IPS-18c (cell line): ENCODE data around the gene NR2C2AP.
A peak's percentile ranks its signal among the peaks of the same experiment; 100 is the strongest.
"Not testable (repeated sequence)": the region's sequence is repeated elsewhere in the genome, so short reads cannot be mapped to it uniquely, and the experiment has no call there.

Experiments used
- H3K4me3 ChIP-seq: 2 replicates; pipeline ENCODE4 v1.7.0; 2013; ENCODE audit warnings: low read depth, mild to moderate bottlenecking, low read length, moderate library complexity; ENCODE audit not compliant: insufficient read depth
- H3K9me3 ChIP-seq: one replicate; pipeline ENCODE4 v1.6.1; 2013; ENCODE audit warnings: mild to moderate bottlenecking, low read length, moderate library complexity; ENCODE audit not compliant: control insufficient read depth, insufficient read depth

The NR2C2AP gene

DNA sequence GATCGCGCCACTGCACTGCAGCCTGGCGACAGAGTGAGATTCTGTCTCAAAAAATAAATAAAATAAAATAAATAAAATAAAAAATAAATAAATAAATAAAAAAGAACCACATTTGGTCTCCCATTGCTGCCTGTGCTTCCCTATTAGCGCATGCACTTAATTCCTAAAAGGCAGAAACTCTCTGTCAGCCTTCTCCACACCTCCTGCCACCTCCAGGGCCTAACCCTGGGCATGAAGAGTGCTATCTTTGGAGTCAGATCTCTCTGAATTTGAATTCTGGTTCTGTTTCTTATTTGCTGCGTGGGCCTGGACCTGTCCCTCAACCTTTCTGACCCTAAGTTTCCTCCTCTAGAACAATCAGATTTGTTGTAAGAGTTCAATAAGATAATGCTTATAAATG, 19.8 kb upstream of the NR2C2AP start:
- no peaks in the 10 kb centered on the region for H3K9me3 ChIP-seq
- no peak overlapping the region for H3K4me3 ChIP-seq

DNA sequence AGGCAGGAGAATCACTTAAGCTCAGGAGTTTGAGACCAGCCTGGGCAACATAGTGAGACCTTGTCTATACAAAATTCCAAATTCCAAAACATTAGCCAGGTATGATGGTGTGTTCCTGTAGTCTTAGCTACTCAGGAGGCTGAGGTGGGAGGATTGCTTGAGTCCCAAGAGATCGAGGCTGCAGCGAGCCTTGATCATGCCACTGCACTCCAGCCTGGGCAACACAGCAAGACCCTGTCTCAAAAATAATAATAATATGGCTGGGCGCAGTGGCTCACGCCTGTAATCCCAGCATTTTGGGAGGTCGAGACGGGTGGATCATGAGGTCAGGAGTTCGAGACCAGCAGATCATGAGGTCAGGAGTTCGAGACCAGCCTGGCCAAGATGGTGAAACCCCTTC, 17.8 kb upstream of the NR2C2AP start:
- H3K4me3 ChIP-seq, H3K9me3 ChIP-seq: not testable (repeated sequence)

DNA sequence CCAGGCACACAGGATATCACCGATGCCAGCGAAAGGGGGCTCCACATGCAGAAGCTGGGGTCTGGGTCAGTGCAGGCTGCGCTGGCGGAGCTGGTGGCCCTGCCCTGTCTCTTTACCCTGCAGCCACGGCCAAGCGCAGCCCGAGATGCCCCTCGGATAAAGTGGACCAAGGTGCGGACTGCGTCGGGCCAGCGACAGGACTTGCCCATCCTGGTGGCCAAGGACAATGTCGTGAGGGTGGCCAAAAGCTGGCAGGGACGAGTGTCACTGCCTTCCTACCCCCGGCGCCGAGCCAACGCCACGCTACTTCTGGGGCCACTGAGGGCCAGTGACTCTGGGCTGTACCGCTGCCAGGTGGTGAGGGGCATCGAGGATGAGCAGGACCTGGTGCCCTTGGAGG, 15.7 kb upstream of the NR2C2AP start:
- no peak overlapping the region for H3K4me3 ChIP-seq
- H3K9me3 ChIP-seq: no peaks in the 10 kb centered on the region

DNA sequence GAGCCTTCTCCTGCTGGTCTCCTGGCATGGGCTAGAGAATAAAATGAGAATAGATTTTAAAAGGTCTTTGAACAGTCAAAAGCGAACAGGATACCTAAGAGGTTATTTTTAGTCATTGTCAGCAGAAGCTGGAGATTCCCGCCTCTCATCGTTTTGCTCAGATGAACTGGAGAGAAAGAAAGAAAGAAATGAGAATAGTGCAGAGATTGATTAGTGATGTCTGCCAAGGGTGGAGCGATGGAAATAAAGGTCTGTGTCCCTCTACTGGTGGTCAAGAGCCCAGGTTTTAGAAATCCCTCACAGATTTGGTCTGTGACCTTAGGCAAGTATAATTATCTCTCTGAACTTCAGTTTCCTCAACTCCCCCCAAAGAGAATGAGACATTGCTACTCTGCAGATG, 13.9 kb upstream of the NR2C2AP start:
- H3K9me3 ChIP-seq: peaks cover 3% of the 10 kb centered on the region
- H3K4me3 ChIP-seq: no peak overlapping the region

DNA sequence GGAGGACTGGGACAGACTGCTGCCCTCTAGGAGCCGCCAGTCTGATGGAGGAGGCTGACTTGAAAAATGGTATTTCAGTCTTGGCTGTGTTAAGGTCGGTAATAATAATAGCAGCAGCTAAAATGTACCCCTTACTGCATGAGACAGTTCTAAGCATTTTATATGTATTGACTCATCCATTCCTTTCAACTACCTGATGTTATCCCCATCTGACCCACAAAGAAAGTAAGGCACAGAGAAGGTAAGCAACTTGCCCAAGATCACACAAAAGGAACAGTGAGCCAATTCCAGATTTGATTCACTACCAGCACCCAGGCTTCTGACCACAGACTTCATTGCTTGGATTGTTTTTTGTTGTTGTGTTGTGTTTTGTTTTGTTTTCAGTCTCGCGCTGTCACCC, 12.6 kb upstream of the NR2C2AP start:
- H3K4me3 ChIP-seq: no peak overlapping the region
- H3K9me3 ChIP-seq: peaks cover 3% of the 10 kb centered on the region

DNA sequence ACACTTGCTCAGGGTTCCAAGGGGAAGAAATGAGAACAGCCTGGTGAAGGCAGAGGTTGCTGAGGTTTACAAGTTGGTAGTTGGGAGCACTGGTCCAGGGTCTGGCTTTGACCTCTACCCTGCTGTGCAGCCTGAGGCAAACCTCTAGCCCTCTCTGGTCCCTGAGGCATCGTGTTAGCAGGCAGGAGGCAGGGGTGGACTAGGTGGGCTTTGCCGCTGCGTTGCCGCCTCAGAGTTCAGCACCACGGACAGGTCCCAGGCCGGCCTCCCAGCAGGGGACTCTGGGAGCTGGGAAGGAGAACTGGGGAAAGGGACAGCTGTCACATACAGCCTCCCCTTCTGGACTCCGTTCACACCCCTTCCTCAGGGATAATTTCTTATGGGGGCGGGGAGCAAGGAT, 11.7 kb upstream of the NR2C2AP start:
- no peak overlapping the region for H3K4me3 ChIP-seq
- H3K9me3 ChIP-seq: peaks cover 3% of the 10 kb centered on the region

DNA sequence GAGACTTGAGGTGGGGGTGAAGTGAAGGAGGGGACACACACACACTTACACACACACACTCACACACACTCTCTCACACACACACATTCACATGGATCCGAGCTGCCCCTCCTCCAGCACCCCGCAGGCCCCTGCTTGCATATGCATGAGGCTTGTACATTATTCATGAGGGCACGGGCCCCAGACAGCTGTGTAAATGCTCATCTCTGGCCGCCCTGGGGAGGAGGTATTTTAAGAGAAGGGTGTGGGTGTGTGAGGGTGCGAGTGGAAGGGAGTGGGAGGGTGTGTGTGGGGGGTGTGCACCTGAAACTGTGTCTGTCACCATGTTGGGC, 10.9 kb upstream of the NR2C2AP start:
- no peak overlapping the region for H3K4me3 ChIP-seq
- H3K9me3 ChIP-seq: peaks cover 3% of the 10 kb centered on the region

DNA sequence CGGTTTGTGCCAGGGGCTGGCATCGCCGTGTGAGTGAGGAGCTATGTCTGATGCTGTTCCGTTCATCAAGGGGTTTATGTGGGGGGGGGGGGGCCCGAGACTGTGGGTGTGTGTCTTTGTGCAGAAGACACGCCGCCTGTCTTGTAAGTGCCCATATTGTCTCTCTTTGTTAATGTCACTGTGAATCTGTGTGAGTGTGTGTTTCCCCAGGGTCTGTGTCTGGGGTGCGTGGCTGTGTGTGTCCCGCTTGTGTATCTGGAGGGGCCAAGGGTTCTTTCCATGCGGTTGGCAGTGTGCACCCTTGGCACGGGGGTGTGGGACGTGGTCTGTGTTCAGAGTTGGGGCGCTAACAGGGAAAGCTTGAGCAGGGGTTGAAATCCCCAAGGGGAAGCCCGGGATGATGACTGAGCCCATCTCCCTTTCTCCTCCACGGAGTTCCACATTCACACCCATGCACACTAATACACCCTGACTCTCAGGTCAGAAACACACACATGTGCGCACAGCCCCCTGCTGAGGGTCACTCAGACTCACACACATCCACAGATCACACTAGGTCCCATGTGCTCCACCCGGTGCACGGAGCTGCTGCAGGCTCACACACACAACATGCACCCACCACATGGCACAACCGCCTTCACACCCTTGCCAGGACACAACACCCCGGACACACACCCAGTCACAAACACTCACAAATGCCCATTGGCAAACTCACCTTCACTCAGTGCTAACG, 10.4 kb upstream of the NR2C2AP start:
- peaks cover 3% of the 10 kb centered on the region for H3K9me3 ChIP-seq
- no peak overlapping the region for H3K4me3 ChIP-seq

DNA sequence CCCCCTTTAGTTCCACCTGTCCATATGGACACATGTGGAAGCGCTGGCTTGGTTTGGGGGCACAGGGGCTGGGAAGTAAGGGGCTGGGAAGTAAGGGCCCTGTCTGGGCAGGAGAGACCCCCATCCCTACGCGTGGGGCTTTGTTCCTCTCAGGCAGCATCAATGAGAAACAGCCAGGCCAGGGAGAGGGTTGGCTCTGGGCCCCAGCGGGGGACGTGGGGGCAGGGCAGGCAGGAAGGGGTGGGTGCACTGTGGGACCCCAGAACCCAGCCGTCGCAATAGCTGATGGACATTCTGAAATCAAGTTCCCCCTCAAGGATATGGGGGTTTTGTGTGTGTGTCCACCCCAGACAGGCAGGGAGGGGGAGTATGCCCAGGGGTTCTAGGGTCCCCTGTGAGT, 9.7 kb upstream of the NR2C2AP start:
- H3K4me3 ChIP-seq: peak overlapping the region; percentile 24; the same call in 1 of the 2 replicates

DNA sequence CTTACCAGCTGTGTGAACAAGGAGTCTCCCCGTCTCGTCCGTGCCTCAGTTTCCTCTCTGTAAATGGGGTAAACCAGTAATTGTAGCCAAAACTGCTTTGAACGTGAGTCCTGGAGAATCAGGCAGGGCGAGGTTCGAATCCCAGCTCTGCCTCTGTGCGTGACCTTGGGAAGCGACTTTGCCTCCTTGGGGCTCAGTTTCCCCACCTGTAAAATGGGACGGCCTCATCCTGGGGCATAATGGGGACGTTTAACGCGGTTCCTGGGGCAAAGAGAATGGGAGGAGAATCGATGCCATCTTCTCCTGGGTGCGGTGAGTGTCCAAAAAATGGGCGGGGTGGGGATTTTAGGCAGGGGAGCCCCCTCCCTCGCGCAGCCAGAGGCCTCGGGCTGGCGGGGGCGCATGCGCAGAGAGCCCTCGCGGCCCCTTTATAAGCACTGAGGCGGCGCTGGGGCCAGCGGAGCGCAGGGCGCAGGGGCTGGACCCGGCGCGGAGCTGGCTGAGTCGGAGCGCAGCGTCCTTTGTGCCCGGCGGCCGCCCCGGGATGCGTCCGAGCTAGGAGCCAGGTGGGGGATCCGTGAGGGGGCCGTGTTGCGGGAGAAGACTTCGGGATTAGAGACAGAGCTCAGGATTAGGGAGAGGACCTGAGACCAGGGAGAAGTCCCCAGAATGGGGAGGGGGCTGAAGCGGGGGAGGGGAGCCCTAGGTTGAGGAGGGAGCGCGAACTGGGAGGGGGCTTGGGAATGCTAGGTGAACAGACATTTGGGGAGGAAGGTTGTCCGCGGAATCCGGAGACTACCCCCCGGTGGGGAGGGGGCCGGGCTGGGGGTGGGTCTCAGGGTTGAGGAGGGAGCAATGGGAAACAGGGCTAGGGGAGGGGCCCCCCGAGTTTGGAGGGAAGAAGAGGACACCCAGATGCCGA, 8.5 kb upstream of the NR2C2AP start, which contains the start of gene NCAN:
Gene NCAN (plus strand): TSS at position 460 of the 922 bp plus-strand sequence. CDS start 4,996 bp downstream, outside the sequence.
- H3K9me3 ChIP-seq: peaks cover 3% of the 10 kb centered on the region
- H3K4me3 ChIP-seq: peak within 1 kb of the TSS; percentile 71

More for the DNA sequence above, 9.7 kb upstream of the NR2C2AP start:
- H3K9me3 ChIP-seq: peaks cover 3% of the 10 kb centered on the region

DNA sequence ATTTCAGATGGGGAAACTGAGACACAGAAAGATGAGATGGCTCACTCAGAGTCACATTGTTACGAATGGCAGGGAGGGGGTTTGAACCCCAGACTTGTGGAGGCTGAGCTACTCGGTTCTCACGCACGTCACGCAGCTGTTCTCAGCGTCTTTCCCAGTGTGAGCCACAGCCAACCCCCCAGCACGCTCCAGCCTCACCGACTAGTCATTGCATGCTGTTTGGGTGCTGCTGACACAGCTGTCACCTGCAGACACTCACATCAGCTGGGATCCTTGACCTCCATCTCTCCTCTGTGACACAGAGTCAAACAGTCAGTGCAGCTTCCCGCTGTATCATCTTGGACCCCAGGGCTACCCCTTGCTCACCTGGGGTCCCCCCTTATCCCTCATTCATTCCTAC, 6.2 kb upstream of the NR2C2AP start:
- H3K4me3 ChIP-seq: no peak overlapping the region
- H3K9me3 ChIP-seq: peaks cover 3% of the 10 kb centered on the region

DNA sequence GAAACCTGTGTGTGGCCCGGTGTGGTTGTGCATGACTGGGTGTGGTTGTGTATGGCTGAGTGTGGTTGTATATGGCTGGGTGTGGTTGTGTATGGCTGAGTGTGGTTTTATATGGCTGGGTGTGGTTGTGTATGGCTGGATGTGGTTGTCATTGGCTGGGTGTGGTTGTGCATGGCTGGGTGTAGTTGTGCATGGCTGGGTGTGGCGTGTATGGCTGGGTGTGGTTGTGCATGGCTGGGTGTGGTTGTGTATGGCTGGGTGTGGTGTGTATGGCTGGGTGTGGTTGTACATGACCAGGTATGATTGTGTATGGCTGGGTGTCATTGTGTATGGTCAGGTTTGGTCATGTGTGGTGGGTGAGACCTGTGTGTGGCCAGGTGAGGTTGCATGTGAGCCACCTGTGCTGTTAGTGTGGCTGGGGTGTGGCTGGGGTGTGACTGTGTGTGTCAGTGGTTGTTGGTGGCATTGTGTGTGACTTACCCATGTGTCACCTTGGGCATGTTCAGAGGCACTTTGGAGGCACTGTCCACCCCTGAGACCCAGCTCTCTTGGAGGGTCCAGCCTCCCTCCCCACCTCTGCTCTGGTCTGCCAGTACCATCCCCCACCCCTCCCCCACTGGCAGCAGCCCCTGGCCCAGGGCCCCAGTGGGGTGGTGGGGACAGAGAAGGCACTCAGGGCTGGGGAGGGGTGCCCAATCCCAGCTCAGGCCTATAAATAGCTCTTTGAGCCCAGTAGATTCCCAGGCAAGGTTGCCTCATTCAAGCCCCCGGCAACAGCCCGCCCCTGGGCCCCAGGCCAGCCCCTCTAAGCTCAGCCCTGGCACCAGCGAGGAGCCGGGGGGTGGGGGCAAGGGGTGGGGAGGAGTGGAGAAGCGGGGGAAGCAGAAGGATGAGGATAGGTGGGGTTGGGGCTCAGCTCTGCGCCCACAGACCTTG, 4.7 kb upstream of the NR2C2AP start:
- H3K4me3 ChIP-seq: no peak overlapping the region; the same call in 1 of the 2 replicates
- peaks cover 3% of the 10 kb centered on the region for H3K9me3 ChIP-seq

DNA sequence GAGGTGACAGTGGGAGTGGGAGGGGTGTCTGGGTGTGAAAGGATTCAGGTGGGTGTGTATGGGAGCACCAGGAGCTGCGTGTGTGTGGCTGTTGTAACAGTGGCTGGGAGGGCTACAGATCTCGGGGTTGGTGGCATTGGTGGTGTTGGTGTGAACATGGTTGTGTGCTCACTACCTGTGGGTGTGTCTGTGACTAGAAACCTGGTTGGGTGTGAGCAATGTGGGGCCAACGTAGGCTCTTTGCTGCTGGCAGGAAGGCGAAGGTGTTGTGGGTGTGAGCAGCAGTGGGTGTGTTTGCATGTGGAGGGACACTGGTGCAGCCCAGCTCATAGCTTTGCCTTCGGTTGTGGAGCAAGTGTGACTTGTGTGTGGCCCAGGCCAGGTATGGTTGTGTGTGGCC, 3.7 kb upstream of the NR2C2AP start:
- H3K9me3 ChIP-seq: no peaks in the 10 kb centered on the region

DNA sequence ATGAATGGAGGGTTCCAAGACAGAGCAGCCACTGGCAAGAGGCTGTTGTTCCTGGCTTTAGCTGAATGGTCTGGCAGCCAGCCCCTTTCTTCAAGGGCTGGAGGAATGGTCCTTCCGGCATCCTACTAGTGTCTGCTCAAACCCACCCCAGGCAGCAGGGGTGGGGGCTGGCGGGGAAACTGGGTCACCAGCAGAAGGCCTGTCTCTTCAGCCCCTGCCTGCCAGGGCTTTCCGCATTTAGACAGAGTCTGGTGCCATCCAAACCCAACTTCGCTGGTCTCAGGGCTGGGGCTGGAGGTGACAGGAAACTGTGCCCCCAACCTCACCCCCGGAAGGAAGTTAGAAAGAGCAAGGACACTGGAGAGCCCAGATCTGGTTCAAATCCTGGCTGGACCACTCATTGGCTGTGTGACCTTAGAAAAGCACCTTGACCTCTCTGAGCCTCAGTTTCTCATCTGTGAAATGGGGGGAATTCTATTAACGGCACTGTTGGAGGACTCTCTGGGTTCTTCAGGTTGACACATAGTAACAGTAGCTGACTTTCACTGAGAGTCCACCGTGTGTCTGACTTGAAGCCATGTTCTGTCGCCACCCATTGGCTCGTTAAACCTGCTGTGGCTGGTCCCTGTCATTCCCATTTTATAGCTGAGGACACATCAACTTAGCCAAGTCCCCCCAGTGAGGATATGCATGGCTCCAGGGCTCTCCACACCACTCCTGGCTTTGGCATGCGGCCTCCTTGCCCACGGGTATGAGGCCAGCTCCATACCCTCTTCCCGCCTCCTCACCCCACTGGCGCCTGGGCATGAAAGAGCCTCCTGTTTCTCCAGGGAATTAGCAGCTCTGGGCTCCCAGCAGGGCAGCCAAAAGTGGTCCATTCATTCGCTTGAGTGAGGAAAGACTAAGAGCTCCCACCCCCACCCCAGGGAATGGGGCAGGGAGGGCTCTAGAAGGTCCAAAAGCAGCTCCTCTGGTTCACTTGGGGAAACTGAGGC, 2.5 kb upstream of the NR2C2AP start:
- H3K9me3 ChIP-seq: no peaks in the 10 kb centered on the region

More for the DNA sequence above, 3.7 kb upstream of the NR2C2AP start:
- H3K4me3 ChIP-seq: no peak overlapping the region

DNA sequence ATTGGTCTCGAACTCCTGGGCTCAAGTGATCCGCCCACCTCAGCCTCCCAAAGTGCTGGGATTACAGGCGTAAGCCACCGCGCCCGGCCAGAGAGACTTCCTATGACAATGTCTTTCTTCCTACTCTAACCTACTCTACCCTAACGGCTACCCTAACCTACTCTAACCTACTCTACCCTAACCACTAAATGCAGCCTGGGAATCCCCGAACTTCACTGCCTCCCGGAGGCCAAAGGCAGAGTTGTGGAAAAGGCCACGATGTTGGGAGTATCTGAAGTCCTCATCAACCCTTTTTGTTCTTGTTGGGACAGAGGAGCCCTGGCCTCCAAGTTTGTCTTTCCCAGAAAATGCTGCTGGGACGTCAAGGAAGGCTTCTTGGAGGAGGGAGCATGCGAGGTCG, 967 bp upstream of the NR2C2AP start:
- H3K4me3 ChIP-seq: no peak overlapping the region
- no peaks in the 10 kb centered on the region for H3K9me3 ChIP-seq

More for the DNA sequence above, 2.5 kb upstream of the NR2C2AP start:
- H3K4me3 ChIP-seq: no peak overlapping the region

DNA sequence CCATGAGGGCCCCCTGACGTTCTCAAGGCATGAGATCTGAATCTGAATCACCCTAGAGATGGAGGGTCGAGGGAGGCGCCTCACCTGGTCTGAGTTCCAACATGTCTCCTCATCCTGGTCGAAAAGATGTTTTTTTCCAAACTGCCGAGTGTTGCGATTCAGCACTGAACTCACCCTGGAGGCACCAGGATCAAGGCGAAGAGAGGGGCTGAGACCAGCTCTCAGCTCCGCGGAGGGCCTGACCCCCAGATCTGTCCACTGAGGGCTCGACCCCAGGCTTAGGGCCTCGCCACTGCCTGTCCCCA, 555 bp downstream of the NR2C2AP start:
- Histone ChIP-seq H3K4me3 (peak overlapping the region; percentile 85), H3K9me3 (no peaks in the 10 kb centered on the region)
